AG04449 (cell line): ENCODE measurements around the gene ANAPC2.

ENCODE experiments used
- CTCF ChIA-PET: fragments of 350-600 bp; formaldehyde crosslinking; extraction: SDS; loops from one replicate; lab custom pipeline; 2021; ENCODE audit warnings: antibody characterized with exemption; lab: Yijun Ruan, JAX
- POLR2A ChIA-PET: fragments of 400-600, 350-600 bp; formaldehyde crosslinking; extraction: SDS; loops from one replicate; lab custom pipeline; 2020; ENCODE audit warnings: antibody characterized with exemption, inconsistent platforms; lab: Yijun Ruan, JAX
- DNase-seq: peaks from one replicate; pipeline ENCODE4 v3.0.0-alpha.2; 2010; ENCODE audit warnings: low read depth, low spot score
- H3K4me3 ChIP-seq: 2 replicates; pipeline ENCODE4 v1.5.1; 2011; ENCODE audit warnings: low read depth, mild to moderate bottlenecking, control low read depth, low read length
- CTCF ChIP-seq: IDR thresholded peaks from one replicate; pipeline ENCODE4 v1.5.1; 2011; ENCODE audit warnings: mild to moderate bottlenecking, moderate library complexity, low read length, control low read depth, inconsistent platforms; ENCODE audit not compliant: insufficient read depth; ENCODE audit errors: missing control alignments

ANAPC2 gene

GRCh38 chr9:137194909-137195308 lies 6.5 kb upstream of the ANAPC2 start:
- CTCF ChIA-PET = interaction anchor here (1.2 to 1.9 kb wide), 3 partner anchors 9 to 42 kb away, joined by 3 to 6 read pairs (median 3); no protein-coding TSS in a partner anchor
- no peak overlapping the region for H3K4me3 ChIP-seq
- POLR2A ChIA-PET = interaction anchor here (1.3 to 1.8 kb wide), 2 partner anchors 46 to 47 kb away, joined by 4 to 6 read pairs; partner anchors contain the start of gene TUBB4B
- DNase-seq = no peak
- TF ChIP-seq CTCF = no peak

- no peak for DNase-seq
- no peak overlapping the region for H3K4me3 ChIP-seq
- ChIA-PET CTCF (interaction anchor here (1.2 to 1.9 kb wide), 2 partner anchors 13 to 42 kb away, joined by 3 to 6 read pairs; no protein-coding TSS in a partner anchor), POLR2A (interaction anchor here (1.3 to 1.8 kb wide), 2 partner anchors 46 to 48 kb away, joined by 4 to 6 read pairs; partner anchors contain the start of gene TUBB4B)
- TF ChIP-seq CTCF = no peak
Observed at GRCh38 chr9:137194388-137194787, 6.0 kb upstream of the ANAPC2 start.

- POLR2A ChIA-PET = interaction anchor here (1.0 to 1.3 kb wide), 2 partner anchors 47 to 49 kb away, joined by 3 to 4 read pairs; partner anchors contain the start of gene TUBB4B
Observed at GRCh38 chr9:137193771-137194170, 5.4 kb upstream of the ANAPC2 start.

DNA sequence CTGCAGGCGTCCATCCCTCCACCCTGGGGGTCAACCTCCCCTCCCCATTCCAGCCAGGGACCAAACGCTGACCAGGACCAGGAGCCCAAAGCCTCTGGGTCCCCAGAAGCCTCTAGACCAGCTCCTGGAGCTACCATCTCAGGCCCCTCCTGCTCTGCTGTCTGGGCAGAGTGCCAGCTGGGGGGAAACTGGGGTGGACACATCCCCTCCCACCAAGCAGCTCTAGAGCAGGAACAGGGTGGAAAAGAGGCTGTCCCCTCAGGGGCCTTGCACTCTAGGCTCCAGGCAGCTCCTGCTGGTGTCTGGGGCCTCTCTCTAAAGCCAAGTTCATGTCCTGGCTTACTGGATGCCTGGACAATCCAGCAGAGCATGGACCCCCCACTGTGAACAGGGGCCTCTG lies 4.5 kb upstream of the ANAPC2 start:
- CTCF ChIA-PET = interaction anchor here (0.9 to 1.4 kb wide), 2 partner anchors 8 to 35 kb away, joined by 3 to 5 read pairs; partner anchors contain the start of genes RNF224 and TPRN
- no peak for DNase-seq
- POLR2A ChIA-PET = interaction anchor here (1.0 to 1.7 kb wide), 2 partner anchors 34 to 48 kb away, joined by 3 to 4 read pairs; partner anchors contain the start of genes RNF224 and TUBB4B
- H3K4me3 ChIP-seq = no peak overlapping the region
- TF ChIP-seq CTCF = no peak

More at GRCh38 chr9:137193771-137194170, 5.4 kb upstream of the ANAPC2 start:
- no peak overlapping the region for H3K4me3 ChIP-seq
- CTCF ChIA-PET = interaction anchor here (1.9 kb wide), 1 partner anchor 43 kb away, joined by 6 read pairs; no protein-coding TSS in a partner anchor
- no peak for TF ChIP-seq CTCF
- DNase-seq = no peak

DNA sequence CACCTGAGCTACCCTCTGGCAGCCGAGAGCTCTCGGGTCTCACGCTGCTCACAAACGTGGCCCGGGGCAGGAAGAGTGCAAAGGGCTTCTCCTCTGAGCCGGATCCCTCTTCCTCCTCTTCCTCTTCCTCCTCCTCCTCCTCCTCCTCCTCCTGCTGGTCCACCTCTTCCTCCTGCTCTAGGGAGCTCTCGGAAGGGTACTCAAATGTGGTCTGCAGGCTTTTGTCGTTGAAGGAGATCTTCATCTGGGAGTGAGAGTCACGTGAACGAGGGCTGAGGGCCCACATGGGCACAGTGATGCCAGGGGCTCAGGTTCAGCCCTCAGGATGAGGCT lies 4.1 kb upstream of the ANAPC2 start:
- no peak overlapping the region for H3K4me3 ChIP-seq
- TF ChIP-seq CTCF = no peak
- POLR2A ChIA-PET = interaction anchor here (1.7 to 2.1 kb wide), 2 partner anchors 8 to 35 kb away, joined by 4 to 8 read pairs; partner anchors contain the start of genes RNF224 and TPRN
- CTCF ChIA-PET = interaction anchor here (0.9 to 1.4 kb wide), 2 partner anchors 8 to 35 kb away, joined by 3 to 5 read pairs; partner anchors contain the start of genes RNF224 and TPRN
- DNase-seq = no peak

DNA sequence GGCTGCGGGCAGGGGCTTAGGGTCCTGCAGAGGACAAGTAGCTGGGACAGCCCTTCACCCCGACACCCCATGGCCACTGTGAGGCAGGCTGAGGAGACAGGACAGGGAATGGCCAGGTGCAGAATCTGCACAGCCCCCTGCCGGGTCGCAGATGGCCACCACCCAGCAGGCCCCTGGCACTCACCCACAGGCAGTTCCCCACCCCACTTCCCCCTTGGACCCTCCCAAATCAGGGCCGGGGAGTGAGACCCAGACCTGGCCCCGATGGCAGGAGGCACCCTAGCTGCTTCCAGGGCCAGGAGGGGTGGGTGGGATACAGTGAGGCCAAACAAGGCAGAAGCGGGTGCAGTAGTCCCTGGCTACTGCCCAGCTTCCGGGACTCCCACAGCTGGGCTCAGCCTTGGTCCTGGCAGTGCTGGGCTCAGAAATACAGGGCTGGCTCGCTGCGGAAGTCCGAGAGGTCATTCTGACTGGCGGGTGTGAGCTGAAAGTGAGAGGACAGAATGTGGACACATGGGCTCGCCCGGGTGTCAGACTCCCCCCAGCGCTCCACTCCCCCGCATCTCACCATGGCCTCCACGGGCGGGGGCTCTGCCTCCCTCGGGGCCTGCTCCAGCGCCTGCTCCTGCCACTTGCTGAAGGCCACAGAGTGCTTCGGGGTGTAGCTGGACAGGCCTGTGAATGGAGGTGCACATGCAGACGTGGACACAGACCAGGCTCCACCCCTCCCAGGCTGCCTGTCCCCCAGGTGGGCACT lies 3.5 kb upstream of the ANAPC2 start:
- POLR2A ChIA-PET = interaction anchor here (0.6 to 2.1 kb wide), 3 partner anchors 9 to 114 kb away, joined by 3 to 8 read pairs (median 4); partner anchors contain the start of genes RNF224 and TPRN
- no peak for DNase-seq
- CTCF ChIA-PET = interaction anchor here (1.2 to 1.4 kb wide), 2 partner anchors 9 to 12 kb away, joined by 3 to 5 read pairs; partner anchors contain the start of gene TPRN
- TF ChIP-seq CTCF = no peak
- no peak overlapping the region for H3K4me3 ChIP-seq
